Spleen (tissue), 11 donors: ENCODE data around the gene CNTNAP2. TPM values are rescaled to one million over a fixed set of nuclear protein-coding genes. Genes with fewer than 3 reads are reported as not detected.

ENCODE experiments used
- DNase-seq: peaks from one replicate; pipeline ENCODE4 v3.0.0-alpha.2; 2020
- H3K27ac ChIP-seq, 8 donors: fragments of 200-600 bp; sonication (generic) in 7 of 8; 1 replicate in 4 of 8; 2 replicates in 4 of 8; pipeline versions ENCODE4 v1.5.0 to v1.8.0; 2016 to 2021; ENCODE audit warnings: inconsistent platforms in 4 of 8, mild to moderate bottlenecking in 4 of 8, moderate library complexity in 1 of 8
- H3K27me3 ChIP-seq, 7 donors: fragments of 200-600 bp; sonication (generic) in 6 of 7; replicated peaks in 1 of 7; 1 replicate in 4 of 7; 2 replicates in 3 of 7; pipeline versions ENCODE4 v1.5.0 to v1.8.0; 2016 to 2021; ENCODE audit warnings: inconsistent platforms in 3 of 7, mild to moderate bottlenecking in 1 of 7
- H3K36me3 ChIP-seq, 6 donors: fragments of 200-600 bp; sonication (generic) in 5 of 6; 1 replicate in 4 of 6; 2 replicates in 2 of 6; pipeline versions ENCODE4 v1.5.0 to v1.8.0; 2016 to 2021; ENCODE audit warnings: inconsistent platforms in 2 of 6
- H3K4me1 ChIP-seq, 6 donors: fragments of 200-600 bp; sonication (generic) in 5 of 6; 1 replicate in 3 of 6; 2 replicates in 3 of 6; pipeline versions ENCODE4 v1.5.0 to v1.8.0; 2016 to 2021; ENCODE audit warnings: inconsistent platforms in 3 of 6
- H3K4me3 ChIP-seq, 8 donors: fragments of 200-600 bp; sonication (generic) in 7 of 8; 1 replicate in 4 of 8; 2 replicates in 4 of 8; pipeline versions ENCODE4 v1.5.0 to v1.8.0; 2016 to 2021; ENCODE audit warnings: inconsistent platforms in 4 of 8, mild to moderate bottlenecking in 4 of 8, moderate library complexity in 2 of 8
- H3K9me3 ChIP-seq, 8 donors: fragments of 200-600 bp; sonication (generic) in 7 of 8; 1 replicate in 4 of 8; 2 replicates in 4 of 8; pipeline versions ENCODE4 v1.5.0 to v1.8.0; 2016 to 2021; ENCODE audit warnings: inconsistent platforms in 4 of 8
- CTCF ChIP-seq, 11 experiments: fragments of 200-600 bp in 7 of 11; fragments of 450-650 bp in 4 of 11; sonication (generic) in 4 of 11; IDR thresholded peaks in 8 of 11; conservative IDR thresholded peaks in 3 of 11; 1 replicate in 7 of 11; 2 replicates in 4 of 11; pipeline versions ENCODE4 v1.4.0 to v1.8.0; 2016 to 2021; ENCODE audit warnings: antibody characterized with exemption in 11 of 11, inconsistent platforms in 4 of 11, mild to moderate bottlenecking in 1 of 11
- POLR2A ChIP-seq, 3 donors: fragments of 450-650 bp; IDR thresholded peaks; one replicate each; pipeline ENCODE4 v1.5.1; 2017; ENCODE audit warnings: antibody characterized with exemption in 3 of 3, mild to moderate bottlenecking in 1 of 3
- POLR2AphosphoS5 ChIP-seq, 3 donors: sonication (generic); formaldehyde crosslinking; IDR thresholded peaks; one replicate each; pipeline ENCODE4 v1.5.1; 2017; ENCODE audit warnings: antibody characterized with exemption in 3 of 3
- WGBS, 5 donors: extraction: QIAGEN DNeasy Blood & Tissue Kit in 3 of 5; methylation state at CpG; one replicate each; pipeline versions ENCODE4 v1.1.5 to v1.1.7; 2013 to 2018; 5-methylcytosine and 5-hydroxymethylcytosine counted together
- intact Hi-C: fragments of 100-400 bp; cut with DNase I; formaldehyde crosslinking; loops from one replicate; pipeline ENCODE4 v1.15.0; 2023; ENCODE audit warnings: low total_unique reads
- polyA plus RNA-seq, 3 donors: library from polyadenylated mRNA; stranded (reverse); fragments of 200-250 nt; gene quantifications; one replicate each; pipeline ENCODE4 v1.2.1, GENCODE V29; 2013
- total RNA-seq, 7 donors: library from RNA; depleted of rRNA in 3 of 7; stranded (reverse); fragments of >200 nt in 3 of 7; fragmentation: NEBNext Ultra II Directional in 4 of 7; extraction: Animal tissue kit (Norgen Biotek cat#: 25700) in 4 of 7; gene quantifications; one replicate each; pipeline versions ENCODE4 v1.1.0 to v1.2.1, GENCODE V29; 2016 to 2021
- donor health status: healthy with polysubstance abuse.
- donor health status: DM: no; HTN: no; CAD: no; lungs with moderate emphysema.
- donor health status: DM: no; HTN: no; CAD: no.
- donor health status: Bipolar disorder and iron deficiency.
- donor health status: healthy.
- donor health status: DM: no; HTN: no; CAD: no.
- donor health status: DM: yes; HTN: yes; CAD: no.

The CNTNAP2 gene
- total and polyA plus RNA-seq, 10 donors = 0.13 to 2.0 (median 0.82) TPM

DNA sequence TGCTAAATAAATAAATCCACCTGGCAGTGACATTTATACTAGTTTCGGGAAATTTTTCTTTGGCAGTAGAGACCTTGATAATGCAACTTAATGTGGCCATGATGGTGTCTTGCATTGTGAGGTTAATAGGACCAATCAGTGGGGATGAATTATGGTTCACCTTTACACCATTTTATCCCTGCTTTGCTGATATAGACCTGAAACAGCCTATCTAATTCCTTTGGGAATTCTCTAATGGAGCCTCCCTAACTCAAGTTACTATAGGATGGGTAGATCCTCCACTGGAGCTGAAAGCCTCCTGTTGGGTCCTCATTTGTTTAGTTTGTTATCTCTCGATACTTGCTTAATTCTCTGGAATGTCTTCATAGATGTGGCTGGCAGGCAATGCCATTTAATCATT lies 276.7 kb downstream of the CNTNAP2 start:
- intact Hi-C loops = no loop called here
- 80 to 91% (median 86%) methylated on average over 2 of the region's 2 CpGs for WGBS, 5 donors

DNA sequence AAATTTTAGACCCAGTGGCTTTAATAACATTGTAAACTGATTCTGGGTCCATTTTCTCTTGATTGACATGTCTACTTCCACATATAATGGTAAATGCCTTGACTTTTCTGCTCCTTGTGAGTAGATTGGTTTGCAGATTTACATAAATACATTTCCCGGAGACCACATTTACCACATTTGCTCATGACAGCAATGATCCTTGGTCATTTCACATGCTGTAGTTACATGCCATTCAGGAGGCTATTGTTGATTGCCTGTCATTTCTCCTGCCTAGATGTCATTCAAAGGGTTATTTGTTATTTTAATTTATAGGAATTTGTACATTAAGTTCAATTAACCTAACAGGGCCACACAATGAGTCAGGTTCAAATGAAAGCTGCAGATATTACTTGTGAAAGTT lies 280.5 kb downstream of the CNTNAP2 start:
- TF ChIP-seq POLR2AphosphoS5 (IDR thresholded peaks at IDR 0.05) (no peak), POLR2A (IDR thresholded peaks at IDR 0.05) (no peak), CTCF (IDR thresholded peaks at IDR 0.05 in 8 of 11, conservative IDR thresholded peaks at IDR 0.05 in 3 of 11) (no peak)
- Histone ChIP-seq H3K4me1 (no peaks in the 10 kb centered on the region), H3K4me3 (no peak overlapping the region), H3K36me3 (no peaks in the 10 kb centered on the region), H3K27ac (no peak overlapping the region), H3K9me3 (peaks cover 0 to 3% (median 0%) of the 10 kb centered on the region in 8 donors), H3K27me3 (no peaks in the 10 kb centered on the region)
- no peak for DNase-seq
- intact Hi-C loops = no loop called here
- WGBS, 5 donors = 0 to 93% (median 84%) methylated on average over 1 of the region's 1 CpG

More for the DNA sequence above, 276.7 kb downstream of the CNTNAP2 start:
- TF ChIP-seq POLR2AphosphoS5 (IDR thresholded peaks at IDR 0.05) (no peak), CTCF (IDR thresholded peaks at IDR 0.05 in 8 of 11, conservative IDR thresholded peaks at IDR 0.05 in 3 of 11) (no peak), POLR2A (IDR thresholded peaks at IDR 0.05) (no peak)
- H3K27ac ChIP-seq = no peak overlapping the region
- H3K9me3 ChIP-seq = no peaks in the 10 kb centered on the region
- no peak overlapping the region for H3K4me3 ChIP-seq
- no peak for DNase-seq
- H3K4me1 ChIP-seq = no peaks in the 10 kb centered on the region
- H3K36me3 ChIP-seq = no peaks in the 10 kb centered on the region
- H3K27me3 ChIP-seq = no peaks in the 10 kb centered on the region

- Histone ChIP-seq H3K4me3 (no peak overlapping the region), H3K27ac (no peak overlapping the region), H3K4me1 (no peaks in the 10 kb centered on the region), H3K27me3 (no peaks in the 10 kb centered on the region), H3K36me3 (no peaks in the 10 kb centered on the region), H3K9me3 (peaks cover 0 to 11% (median 3%) of the 10 kb centered on the region in 8 donors)
- TF ChIP-seq POLR2AphosphoS5 (IDR thresholded peaks at IDR 0.05) (no peak), CTCF (IDR thresholded peaks at IDR 0.05 in 8 of 11, conservative IDR thresholded peaks at IDR 0.05 in 3 of 11) (no peak), POLR2A (IDR thresholded peaks at IDR 0.05) (no peak)
- 74 to 86% (median 85%) methylated on average over 3 of the region's 3 CpGs for WGBS, 5 donors
- intact Hi-C loops = no loop called here
- DNase-seq = no peak
Measured at GRCh38 chr7:146401939-146402338, 285.3 kb downstream of the CNTNAP2 start.

DNA sequence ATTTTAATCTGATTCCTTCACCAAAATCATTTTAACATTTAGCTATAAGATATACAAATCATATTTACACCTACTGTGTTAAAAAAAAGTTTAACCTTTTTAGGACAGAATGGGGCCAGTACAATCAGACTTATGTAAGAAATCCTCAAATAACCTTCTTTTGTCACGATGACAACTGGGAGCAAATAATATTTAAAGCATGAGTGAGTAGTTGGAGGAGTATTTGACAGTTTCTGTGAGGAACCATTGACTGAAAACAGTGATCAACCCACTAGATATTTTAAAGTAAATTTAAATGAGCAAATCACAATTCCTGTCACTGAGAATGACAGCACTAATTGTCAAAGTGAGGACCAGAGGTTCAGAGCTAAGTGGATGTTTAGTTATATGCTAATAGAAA lies 289.1 kb downstream of the CNTNAP2 start:
- Histone ChIP-seq H3K4me1 (no peaks in the 10 kb centered on the region), H3K27me3 (no peaks in the 10 kb centered on the region), H3K9me3 (peaks cover 0 to 11% (median 3%) of the 10 kb centered on the region in 8 donors), H3K27ac (no peak overlapping the region), H3K36me3 (no peaks in the 10 kb centered on the region), H3K4me3 (no peak overlapping the region)
- WGBS, 5 donors = 21 to 64% (median 52%) methylated on average over 1 of the region's 1 CpG
- no peak for DNase-seq
- intact Hi-C loops = no loop called here
- no peak for TF ChIP-seq POLR2AphosphoS5 (IDR thresholded peaks at IDR 0.05)
- TF ChIP-seq POLR2A (IDR thresholded peaks at IDR 0.05) = no peak
- no peak for TF ChIP-seq CTCF (IDR thresholded peaks at IDR 0.05 in 8 of 11, conservative IDR thresholded peaks at IDR 0.05 in 3 of 11)
